H1 (cell line): Measurements from ENCODE around the gene LYSET. TPM values are rescaled to one million over a fixed set of nuclear protein-coding genes. Genes with fewer than 3 reads are reported as not detected.

Experiments used
- EZH2 ChIP-seq: fragments of 200-600 bp; sonication (generic); IDR thresholded peaks from 2 replicates; pipeline ENCODE4 v1.7.1; 2012; ENCODE audit warnings: low read depth, mild to moderate bottlenecking, moderate library complexity, low read length, inconsistent platforms; ENCODE audit not compliant: severe bottlenecking
- FOSL1 ChIP-seq: IDR thresholded peaks from 2 replicates; pipeline ENCODE4 v1.6.1; 2011; ENCODE audit warnings: mild to moderate bottlenecking, low read depth, low read length, moderate library complexity; ENCODE audit not compliant: insufficient read depth
- KDM1A ChIP-seq: fragments of 200-600, 300-600 bp; sonication (generic); IDR thresholded peaks from 2 replicates; pipeline ENCODE4 v1.7.1; 2016; ENCODE audit warnings: mild to moderate bottlenecking, low read length, borderline replicate concordance
- KDM5A ChIP-seq: fragments of 200-600 bp; IDR thresholded peaks from 2 replicates; pipeline ENCODE4 v1.7.1; 2012; ENCODE audit warnings: mild to moderate bottlenecking, low read length, inconsistent platforms, mixed read lengths
- NRF1 ChIP-seq: IDR thresholded peaks from 2 replicates; pipeline ENCODE4 v1.6.1; 2011; ENCODE audit warnings: mild to moderate bottlenecking, low read depth, low read length, improper control_type of control experiment
- RXRA ChIP-seq: IDR thresholded peaks from 2 replicates; pipeline ENCODE4 v1.6.1; 2011; ENCODE audit warnings: low read depth, mild to moderate bottlenecking, low read length, moderate library complexity; ENCODE audit not compliant: insufficient read depth
- SAP30 ChIP-seq: fragments of 300-600 bp; sonication (generic); IDR thresholded peaks from 2 replicates; pipeline ENCODE4 v1.7.1; 2012; ENCODE audit warnings: low read length, moderate library complexity, mild to moderate bottlenecking, inconsistent platforms; ENCODE audit not compliant: insufficient read depth, insufficient replicate concordance
- SUZ12 ChIP-seq: fragments of 200-600 bp; sonication (generic); IDR thresholded peaks from 2 replicates; pipeline ENCODE4 v1.6.1; 2012; ENCODE audit warnings: mild to moderate bottlenecking, inconsistent platforms, low read length, moderate library complexity, mixed read lengths
- polyA plus RNA-seq, 7 experiments: library from polyadenylated mRNA; depleted of rRNA in 3 of 7; stranded (reverse) in 5 of 7; unstranded in 2 of 7; fragments of >200 nt in 5 of 7; fragments of 200-250 nt in 2 of 7; gene quantifications; 1 replicate in 5 of 7; 2 replicates in 1 of 7; 4 replicates in 1 of 7; pipeline versions ENCODE4 v1.2.1 to v1.2.3, GENCODE V29; 2011 to 2013; ENCODE audit warnings: missing spikeins in 2 of 7, mixed read lengths in 2 of 7
- total RNA-seq: library from RNA; stranded (reverse); fragmentation: NEBNext Ultra II Directional; extraction: Animal tissue kit (Norgen Biotek cat#: 25700); gene quantifications from 2 replicates; pipeline ENCODE4 v1.2.1, GENCODE V29; 2021

LYSET gene
- total and polyA plus RNA-seq, 2 of the 8 experiments (the other 6 are each of a cell fraction or from before 2014, with no cell fraction given): 26.2 to 26.9 TPM

GRCh38 chr14:93199031-93199430 lies 13.9 kb downstream of the LYSET start (continued):
- TF ChIP-seq FOSL1 (no peak), SAP30 (no peak), KDM5A (no peak), EZH2 (no peak), NRF1 (no peak), SUZ12 (no peak), RXRA (no peak), KDM1A (no peak)
